HG03571 (cell line): ENCODE data around the gene CCDC57.

Experiments
- ATAC-seq: cut with Tn5 transposase; IDR thresholded peaks from one replicate; pipeline ENCODE4 v1.9.1; 2021; ENCODE audit not compliant: unreplicated experiment

The CCDC57 gene

DNA sequence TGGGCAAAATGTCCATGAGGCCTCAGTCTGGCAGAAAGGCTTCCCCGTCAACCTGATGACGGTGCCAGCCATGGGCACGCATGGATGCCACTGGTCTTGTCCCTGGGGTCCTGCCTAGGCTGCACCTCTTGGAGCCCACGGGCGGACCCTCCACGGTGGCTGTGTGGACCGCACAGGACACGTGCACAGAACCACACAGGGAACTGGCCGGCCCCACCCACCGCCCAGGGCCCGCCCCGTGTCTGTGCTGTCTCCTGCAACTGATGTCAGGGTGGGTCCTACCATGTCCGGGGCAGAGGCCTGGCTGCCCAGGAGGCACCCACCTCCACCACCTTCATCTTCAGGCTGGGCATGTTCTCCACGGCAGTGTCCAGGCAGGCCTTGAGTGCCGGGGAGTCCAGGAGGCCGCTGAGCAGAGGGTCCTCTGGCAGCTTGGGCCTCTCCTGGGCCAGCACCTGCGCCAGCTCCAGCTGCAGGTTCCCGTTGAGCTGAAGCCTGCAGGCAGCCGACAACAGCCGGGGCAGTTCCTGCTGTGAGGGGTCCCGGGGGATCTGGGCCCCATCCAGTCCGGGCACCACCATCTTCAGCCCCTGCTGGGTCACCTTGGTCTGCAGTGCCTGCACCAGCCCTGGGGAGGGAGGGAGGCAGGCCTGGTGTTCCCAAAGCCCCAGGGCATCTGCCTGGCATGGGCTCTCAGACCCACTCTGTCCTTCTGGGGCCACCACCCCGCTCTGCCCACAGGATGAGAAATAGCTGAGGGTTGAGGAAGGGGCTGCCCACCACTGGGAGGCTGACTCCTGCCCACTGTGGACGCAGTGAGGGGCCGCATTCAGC is 126.5 kb downstream of the CCDC57 start:
- no peak for ATAC-seq

DNA sequence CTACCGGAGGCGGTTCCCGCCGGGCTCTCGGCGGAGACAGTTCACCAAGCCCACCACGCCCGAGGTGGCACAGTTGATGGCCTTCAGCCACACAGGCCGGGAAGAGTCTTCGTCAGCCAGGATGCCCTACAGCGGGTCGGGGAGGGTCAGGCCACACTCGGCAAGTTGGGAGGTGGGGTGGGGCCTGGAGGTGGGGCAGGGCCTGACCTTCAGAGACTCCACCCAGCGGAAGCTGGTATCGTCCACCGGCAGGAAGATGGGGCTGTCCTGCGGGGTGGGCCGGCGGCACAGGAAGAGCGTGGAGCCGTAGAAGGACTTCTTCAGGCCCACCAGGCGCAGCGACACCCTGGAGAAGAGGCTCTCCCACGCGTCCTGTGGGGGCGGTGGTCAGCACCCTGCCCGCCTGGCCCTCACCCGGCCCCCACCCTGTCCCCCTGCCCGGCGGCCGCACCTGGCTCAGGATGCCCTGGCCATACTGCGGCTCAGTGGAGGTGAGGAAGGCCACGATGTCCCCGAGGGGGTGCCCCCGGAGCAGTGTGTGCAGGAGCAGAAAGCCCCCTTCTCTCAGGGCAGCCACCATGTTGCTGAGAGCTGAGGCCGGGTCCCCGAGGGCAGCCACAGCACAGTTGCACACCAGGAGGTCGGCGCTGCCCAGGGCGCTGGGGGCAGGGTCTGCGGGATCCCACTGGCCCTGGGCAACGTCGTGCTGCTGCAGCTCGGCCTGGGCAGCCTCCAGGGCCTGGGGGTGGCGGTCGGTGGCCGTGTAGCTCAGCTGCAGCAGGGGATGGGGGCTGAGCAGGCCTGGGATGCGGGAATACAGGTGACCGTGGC is 127.4 kb downstream of the CCDC57 start:
- ATAC-seq = no peak

DNA sequence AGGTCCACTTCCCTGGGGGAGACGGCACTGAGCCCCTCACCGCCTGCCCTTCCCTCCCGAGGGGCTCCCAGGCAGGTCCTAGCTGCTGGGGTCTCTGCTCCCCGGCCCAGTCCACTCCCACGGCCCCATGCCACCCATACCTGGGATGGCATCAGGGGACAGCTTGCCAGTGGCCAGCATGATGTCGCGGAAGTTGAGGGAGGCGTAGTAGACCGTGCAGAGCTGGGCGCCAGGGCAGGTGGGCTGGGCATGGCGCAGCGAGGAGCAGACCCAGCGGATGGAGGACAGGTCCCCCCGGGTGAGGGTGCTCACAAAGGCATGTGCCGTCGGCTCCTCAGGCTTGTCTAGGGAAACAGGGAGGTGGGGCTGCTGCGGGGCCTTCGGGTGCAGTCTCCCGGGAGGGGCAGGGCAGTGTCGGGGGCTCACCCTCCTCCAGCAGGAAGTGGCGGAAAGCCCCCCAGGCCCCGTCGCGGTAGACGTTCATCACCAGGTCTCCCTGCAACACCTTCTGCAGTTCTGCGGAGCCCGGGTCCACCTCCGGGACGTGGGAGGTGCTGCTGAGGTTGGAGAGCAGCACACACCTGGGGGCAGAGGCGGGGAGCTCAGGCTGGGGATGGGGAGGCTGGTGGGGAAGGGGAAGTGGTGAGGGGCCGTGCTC is 128.1 kb downstream of the CCDC57 start:
- ATAC-seq = no peak

- ATAC-seq = no peak
These were observed 128.9 kb downstream of the CCDC57 start for GRCh38 chr17:82083533-82084359.

- no peak for ATAC-seq
These were observed 129.6 kb downstream of the CCDC57 start for GRCh38 chr17:82083009-82083408.

DNA sequence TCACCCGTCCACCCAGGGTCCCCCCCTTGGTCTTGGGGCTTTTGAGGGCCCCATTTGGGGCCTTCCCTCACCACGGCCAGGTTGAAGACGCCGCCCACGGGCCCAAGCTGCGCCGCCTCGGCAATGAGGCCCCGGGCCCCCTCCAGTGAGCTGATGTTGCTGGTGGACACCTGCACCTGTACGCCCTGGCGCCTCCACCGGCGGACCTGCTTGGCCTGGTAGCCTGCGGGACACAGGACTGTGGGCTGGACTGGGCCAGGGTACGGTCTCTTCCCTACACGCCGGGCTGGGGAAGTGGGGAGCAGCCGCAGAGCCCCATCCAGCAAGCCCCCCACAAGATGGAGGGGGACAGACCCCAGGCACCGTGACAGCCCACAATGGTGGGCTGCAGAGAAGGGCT is 130.2 kb downstream of the CCDC57 start:
- ATAC-seq = no peak

DNA sequence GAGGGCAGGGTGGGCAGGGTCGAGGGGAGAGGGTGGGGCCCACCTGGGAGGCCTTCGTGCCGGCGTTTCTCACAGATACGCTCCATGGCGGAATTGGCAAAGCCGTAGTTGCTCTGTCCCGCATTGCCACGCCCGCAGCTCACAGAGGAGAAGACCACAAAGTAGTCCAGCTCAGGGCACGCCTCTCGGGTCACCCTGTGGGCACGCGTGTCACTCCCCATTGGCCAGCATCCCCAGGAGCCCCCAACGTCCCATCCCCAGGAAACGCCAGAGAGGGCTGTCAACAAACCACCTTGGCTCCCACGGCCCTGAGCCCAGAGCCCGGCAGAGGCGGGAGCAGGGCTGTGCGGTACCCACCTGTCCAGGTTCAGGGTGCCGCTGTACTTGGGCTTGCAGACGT is 130.7 kb downstream of the CCDC57 start:
- ATAC-seq = no peak

DNA sequence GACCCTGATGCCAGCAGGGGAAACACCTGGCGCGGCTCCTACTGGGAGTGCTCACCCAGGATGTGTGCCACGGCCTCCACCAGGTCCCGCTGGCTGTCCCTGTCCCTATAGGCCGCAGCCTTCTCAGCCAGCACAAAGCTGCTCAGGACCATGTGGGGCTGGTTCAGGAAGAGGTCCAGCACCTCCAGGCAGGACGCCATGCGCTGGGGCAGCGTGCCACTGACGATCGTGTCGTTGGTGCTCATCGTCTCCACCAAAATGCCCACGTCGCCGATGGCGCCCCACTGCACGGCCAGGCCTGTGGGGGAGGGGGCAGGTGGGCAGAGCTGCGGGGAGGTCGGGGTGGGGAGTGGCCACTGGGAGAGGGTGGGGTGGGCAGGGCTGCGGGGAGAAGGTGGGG is 131.1 kb downstream of the CCDC57 start:
- ATAC-seq = no peak

GRCh38 chr17:82080789-82081464 is 131.7 kb downstream of the CCDC57 start:
- ATAC-seq = no peak

DNA sequence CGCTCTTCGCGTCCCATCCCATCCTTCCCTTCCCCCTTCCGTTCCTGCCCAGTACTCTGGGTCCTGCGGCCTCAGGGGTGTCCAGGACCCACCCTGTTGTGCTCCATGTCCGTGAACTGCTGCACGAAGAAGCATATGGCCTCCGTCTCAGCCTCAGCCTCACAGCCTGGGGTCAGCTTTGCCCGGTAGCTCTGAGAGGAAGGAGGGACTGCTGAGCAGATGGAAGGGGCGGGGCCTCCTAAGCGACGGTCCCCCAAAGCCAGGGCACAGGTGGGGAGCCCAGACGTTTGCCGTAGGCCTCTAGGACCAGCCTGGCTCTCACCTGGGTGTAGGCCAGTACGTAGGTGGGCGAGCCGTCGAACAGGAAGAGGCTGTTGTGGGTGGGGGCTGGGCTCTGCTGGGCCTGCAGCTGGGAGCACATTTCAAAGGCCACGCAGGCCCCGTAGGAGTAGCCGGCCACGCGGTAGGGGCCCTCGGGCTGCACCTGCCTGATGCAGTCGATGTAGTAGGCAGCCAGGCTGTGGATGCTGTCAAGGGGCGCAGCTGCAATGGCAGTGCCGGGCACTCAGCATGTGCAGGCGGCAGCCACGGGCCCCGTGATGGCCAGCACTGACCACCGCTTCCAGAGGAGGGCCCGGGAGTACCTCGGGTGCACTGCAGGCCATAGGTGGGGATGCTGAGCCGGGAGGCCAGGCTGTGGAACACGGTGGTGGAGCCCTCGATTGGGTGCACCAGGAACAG is 132.4 kb downstream of the CCDC57 start:
- no peak for ATAC-seq

GRCh38 chr17:82079001-82079677 is 133.5 kb downstream of the CCDC57 start:
- no peak for ATAC-seq

DNA sequence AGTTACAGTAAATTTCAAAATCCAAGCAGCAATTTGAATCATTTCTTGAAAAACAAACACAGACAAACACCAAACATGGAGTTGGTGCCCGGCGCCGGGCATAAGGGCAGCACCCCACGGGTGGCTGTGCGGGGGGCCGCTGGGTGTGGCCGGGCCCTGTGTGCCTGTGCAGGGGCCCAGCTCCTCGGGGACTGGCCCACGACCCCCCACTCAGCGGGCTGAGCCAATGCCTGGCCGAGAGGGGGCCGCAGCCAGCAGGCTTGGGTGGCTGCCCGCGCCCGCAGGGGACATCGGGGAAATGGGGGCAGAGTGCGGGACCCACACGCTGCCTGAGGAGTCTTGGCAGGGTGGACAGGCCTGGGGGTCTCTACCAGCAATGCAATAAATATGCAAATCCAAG is 134.2 kb downstream of the CCDC57 start:
- no peak for ATAC-seq

- no peak for ATAC-seq
These were observed 134.9 kb downstream of the CCDC57 start for GRCh38 chr17:82077617-82078358.

DNA sequence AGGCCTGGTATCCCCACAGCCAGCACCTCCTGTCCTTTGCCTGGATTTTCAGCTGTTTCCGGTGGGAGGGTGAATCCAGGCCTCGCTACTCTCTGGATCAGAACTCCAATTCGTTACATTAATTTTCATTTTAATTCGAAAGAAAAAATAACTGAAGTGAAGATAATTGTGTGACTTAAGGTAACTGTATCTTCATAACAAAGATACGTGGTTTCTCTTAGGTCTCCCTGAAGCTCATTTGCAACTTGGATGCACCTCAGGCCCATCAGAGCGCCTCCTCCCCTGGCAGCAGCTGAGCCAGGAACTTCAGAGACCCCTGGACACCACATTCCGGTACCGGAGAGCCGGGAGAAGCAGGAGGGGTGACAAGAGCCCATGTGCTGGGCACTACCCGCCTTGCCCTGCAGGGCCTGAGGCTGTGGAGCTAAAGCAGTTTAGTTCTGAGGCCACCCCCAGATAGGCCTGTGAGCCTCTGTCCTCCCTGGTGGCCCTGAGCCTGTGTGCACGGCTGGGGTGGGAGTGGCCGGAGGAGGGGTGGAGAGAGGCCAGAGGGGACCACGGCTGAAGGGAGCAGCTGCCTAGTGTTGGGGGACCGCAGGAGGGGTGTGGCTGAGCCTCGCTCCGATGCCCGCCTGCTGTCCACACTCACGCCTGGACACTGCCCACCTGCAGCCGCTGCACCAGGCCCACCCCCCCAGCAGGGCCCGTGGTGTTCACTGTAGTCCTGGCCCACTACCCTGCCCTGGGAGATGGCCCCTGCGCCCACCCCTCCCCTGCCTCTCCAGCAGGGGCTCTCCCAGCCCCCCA is 135.7 kb downstream of the CCDC57 start:
- ATAC-seq = no peak

GRCh38 chr17:82076018-82076784 is 136.4 kb downstream of the CCDC57 start:
- no peak for ATAC-seq

DNA sequence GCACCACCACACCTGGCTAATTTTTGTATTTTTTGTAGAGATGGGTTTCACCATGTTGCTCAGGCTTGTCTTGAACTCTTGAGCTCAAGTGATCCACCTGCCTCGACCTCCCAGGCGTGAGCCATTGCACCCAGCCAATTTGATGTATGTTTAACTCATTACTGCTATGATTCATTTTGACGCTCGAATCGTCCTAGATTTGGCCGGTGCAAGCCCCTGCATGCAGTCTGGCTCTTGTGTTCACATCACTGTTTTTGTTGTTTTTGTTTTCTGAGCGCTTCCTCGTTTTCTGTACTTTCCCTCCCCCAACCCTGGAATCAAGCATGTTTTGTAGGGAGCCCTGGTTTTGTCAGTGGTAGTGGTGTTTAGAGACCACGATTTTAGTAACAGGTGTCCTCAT is 139.2 kb downstream of the CCDC57 start:
- ATAC-seq = no peak

DNA sequence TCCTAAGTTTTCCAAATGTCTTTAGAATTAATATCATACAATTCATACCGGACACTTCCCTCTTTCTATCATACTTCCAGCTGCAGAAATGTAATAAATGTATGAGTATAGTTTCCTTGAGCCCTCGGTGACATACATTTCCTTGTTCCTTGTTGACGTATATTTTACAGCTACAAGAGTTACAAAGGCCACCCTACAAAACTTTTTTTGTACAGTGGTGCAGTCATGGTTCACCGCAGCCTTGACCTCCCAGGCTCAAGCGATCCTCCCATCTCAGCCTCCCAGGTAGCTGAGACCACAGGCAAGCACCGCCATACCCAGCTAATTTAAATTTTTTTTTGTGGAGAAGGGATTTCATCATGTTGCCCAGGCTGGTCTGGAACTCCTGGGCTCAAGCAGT is 139.8 kb downstream of the CCDC57 start:
- ATAC-seq = no peak
